ENCODE results near the gene AKAP12.
A peak's percentile ranks its signal among the peaks of the same experiment; 100 is the strongest.
"Not testable (repeated sequence)": the region's sequence is repeated elsewhere in the genome, so short reads cannot be mapped to it uniquely, and the experiment has no call there.

The AKAP12 gene

DNA sequence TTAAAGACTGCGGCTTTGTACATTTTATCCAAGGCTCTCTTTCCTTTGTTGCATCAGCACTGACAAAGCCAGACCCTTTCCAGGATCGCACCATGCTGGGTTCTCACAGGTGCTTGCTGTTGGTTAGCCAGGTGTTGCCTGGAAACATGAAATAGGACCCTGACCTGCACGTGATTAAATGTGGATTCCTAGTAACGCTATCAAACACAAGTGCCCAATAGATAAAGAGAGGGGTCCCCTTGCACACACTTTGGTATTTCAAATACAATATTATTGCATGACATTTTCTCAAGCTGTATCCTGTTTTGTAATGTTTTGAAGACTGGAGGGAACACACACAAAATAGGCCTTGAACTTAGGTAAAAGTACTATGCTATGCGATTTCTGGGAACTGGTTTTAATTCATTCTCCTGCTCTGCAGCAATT lies 73.3 kb downstream of the AKAP12 start:
- DNase-seq, result no peak

DNA sequence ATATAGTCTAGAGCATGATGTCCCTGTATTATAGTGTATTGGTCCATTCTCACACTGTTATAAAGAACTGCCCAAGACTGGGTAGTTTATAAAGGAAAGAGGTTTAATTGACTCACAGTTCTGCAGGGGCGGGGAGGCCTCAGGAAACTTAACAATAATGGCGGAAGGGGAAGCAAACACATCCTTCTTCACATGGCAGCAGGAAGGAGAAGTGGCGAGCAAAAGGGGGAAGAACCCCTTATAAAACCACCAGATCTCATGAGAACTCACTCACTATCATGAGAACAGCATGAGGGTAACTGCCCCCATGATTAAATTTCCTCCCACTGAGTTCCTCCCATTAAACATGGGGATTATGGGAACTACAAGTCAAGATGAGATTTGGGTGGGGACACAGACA lies 75.9 kb downstream of the AKAP12 start:
- not testable (repeated sequence) for DNase-seq

DNA sequence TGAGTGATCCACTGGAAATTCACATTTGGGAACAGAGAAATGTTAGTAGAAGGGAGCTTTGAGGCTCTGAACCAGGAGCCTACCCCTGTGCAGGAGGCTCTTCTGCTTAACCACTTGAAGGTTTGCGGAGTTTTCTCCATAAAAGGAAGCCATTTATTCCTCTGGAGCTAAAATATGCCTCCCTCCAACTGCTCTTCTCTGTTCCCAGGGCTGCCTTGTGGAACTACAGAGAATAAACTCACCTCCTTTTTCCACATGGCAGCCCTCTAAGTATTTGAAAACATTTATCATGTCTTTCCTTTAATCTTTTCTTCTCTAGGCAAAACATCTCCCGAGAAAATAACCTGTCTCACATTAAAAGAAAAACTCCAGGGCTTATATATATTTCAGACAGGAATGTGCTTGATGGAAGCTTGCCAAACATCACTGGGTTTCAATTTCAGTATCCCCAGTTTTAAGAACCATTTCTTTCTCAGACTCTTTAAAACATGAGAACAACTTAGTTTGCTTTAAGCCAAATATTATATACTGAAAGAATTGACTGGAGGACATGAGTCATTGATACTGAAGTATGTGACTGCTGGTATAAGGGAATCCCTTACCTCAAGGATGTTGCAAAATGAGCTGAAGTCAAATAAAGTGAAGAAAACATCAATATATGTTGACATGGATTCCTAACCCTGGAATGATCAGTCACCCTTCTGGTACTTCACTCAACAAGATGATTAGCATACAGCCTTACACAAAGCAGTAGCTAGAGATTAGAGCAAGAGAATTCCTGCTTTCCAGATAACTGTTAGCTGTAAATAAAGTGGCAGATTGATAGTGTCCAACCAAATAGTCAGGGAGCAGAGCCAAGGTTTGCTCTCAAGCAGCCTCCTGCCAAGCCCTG lies 77.6 kb downstream of the AKAP12 start:
- DNase-seq, result peak; percentile 78

DNA sequence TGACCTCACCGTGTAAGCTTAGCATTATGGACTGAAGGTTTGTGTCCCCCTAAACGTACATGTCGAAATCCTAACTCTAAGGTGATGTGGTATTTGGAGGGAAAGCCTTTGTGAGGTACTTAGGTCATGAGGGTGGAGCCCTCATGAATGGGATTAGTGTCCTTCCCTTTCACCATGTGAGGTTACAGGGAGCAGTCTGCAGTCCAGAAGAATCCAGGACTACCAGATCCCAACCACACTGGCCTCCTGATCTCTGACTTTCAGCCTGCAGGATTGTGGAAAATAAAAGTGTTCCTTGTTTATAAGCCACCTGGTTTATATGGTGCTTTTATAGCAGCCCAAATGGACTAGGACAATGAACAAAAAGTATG lies 78.2 kb downstream of the AKAP12 start:
- no peak for DNase-seq

- DNase-seq, result no peak
Measured at GRCh38 chr6:151320140-151320539, 80.4 kb downstream of the AKAP12 start.

DNA sequence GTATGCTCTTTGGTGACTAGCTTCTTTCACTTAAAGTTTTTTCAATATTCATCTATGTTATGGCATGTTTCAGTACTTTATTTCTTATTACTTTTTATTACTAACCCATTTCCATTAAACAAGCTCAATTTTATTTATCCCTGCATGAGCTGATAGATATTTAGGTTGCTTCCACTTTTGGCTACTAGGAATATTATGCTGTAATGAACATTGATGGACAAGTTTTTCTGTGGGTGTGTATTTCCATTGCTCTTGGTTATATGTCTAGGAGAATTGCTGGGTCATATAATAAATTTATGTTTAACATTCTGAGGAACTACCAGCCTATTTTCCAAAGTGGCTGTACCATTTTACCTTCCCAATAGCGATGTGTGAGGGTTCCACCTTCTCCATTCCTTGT lies 81.7 kb downstream of the AKAP12 start:
- no peak for DNase-seq

DNA sequence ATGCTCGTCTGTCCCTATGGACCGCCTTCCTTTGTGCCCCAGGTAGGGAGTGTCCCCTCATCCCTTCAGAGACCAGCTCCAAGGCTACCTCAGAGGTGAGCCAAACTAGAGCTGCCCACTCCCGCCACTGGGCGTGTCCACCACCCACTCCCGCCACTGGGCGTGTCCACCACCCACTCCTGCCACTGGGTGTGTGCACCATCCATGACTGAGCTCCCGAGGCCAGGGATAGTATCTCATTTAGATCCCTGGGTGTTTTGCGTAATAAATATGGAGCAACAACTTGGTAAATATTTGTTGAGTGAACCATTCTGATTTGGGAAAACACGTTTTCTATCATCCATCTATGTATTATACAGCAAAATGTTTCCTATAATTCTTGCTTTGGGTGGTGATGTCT lies 82.8 kb downstream of the AKAP12 start:
- no peak for DNase-seq

GRCh38 chr6:151323791-151324487 lies 84.2 kb downstream of the AKAP12 start:
- peak; percentile 90 for DNase-seq

- no peak for DNase-seq
Measured at GRCh38 chr6:151324488-151324825, 84.7 kb downstream of the AKAP12 start.

DNA sequence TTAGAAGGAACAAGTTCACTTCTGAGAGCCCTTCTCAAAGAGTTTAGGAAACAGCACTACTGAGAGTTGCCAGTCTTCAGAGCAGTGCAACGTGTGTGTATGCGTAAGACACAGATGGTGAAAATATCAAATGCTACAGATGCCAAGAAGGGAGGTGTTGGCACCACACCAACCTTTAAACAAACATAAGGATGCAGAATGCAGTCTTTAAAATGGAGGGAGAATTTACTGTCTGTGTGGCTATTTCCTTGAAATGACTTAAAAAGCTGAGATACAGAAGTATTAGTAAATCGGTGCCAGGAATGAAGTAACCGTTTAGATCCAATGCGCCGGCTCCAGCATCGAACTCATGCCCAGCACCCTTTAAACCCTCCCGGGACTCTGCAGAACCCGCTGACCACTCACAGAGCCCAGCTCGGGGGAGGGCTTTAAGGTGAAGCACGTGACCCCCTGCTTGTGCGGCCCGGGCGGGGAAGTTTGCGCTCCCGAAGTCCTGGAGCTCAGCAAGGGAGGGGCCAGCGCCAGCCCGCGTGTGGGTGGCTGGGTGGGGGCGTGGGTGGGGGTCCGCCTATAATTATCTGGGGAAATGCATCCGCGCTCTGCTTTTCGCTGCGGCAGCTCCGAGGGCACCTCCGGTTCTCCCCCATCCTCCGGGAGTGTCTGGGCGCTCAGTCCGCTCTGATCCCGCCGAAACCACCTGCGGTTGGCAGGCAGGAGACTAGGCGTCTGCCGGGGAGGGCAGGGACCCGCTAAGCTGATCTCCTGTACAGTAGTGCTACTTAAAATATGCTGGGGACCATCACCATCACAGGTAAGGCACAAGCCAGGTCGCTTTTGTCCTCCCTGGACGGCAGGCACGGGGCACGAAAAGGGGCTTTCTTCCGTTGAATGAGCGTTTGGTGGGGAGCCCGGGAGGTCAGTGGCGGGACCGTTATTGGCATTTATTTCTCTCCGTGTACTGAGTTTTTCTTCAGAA lies 85.6 kb downstream of the AKAP12 start:
- DNase-seq, result peak; percentile 78

GRCh38 chr6:151326116-151326825 lies 86.5 kb downstream of the AKAP12 start:
- no peak for DNase-seq

- no peak for DNase-seq
Measured at GRCh38 chr6:151327101-151327500, 87.3 kb downstream of the AKAP12 start.

DNA sequence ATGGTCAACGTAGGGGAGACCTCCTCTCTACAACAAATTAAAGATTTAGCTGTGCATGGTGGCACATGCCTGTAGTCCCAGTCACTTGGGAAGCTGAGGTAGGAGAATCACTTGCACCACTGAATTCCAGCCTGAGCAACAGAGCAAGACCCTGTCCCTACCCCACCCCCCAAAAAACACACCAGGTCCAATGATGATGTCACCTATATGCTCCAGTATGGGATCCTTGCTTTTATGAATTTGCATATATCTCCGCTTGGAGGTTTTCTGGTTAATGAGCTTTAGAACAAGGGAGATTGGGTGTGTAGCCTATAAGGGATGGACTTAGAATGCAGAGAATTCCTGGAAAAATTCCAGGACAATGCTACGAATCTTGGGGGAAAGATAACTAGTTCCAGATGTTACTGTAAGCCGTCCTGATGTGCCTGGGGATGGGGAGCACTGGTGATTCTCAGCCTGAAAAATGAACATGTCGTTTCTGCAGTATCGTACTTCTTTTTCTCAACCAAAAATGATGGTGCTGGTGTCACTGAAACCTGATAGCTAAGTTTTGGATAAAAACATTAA lies 90.4 kb downstream of the AKAP12 start:
- peak; percentile 46 for DNase-seq

GRCh38 chr6:151335930-151336329 lies 96.2 kb downstream of the AKAP12 start:
- DNase-seq, result no peak

DNA sequence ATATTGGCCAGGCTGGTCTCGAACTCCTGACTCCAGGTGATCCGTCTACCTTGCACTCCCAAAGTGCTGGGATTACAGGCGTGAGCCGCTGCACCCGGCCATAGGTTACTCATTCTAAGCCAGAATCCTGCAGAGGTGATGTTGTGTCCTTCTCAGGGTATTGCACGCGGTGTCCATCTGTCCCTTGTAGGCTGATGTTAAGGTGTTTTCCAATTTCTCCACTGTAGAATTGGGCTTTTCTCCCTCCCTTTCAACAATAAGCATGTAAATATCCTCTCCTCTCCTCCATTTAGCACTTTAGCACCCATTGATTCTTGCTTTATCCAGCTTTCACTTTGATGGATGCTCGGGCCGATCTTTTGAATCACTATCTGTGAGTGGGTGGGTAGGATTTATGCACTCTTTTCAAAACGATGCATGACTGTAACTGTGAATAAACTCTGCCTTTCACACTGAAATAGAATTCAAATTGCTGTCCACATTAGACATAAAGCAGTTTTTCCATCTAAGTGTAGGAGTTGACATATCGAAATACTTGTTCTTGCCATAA lies 99.0 kb downstream of the AKAP12 start:
- DNase-seq, result no peak

DNA sequence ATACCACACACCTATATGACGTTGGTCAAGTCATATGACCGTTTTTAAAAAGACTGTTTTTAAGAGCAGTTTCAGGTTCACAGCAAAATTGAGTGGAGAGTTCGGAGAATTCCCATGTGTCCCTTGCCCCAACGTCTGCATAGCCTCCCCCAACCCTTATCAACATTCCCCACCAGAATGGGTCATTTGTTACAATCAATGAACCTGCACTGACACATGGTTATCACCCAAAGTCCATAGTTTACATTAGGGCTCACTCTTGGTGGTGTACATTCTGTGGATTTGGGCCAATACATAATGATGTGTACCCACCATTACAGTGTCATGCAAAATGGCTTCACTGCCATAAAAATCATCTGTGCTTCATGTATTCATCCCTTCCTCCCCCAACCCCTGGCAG lies 99.6 kb downstream of the AKAP12 start:
- DNase-seq, result no peak

GRCh38 chr6:151340219-151340978 lies 100.6 kb downstream of the AKAP12 start:
- DNase-seq, result no peak

- no peak for DNase-seq
Measured at GRCh38 chr6:151341476-151342195, 101.9 kb downstream of the AKAP12 start.

GRCh38 chr6:151342750-151343149 lies 103.0 kb downstream of the AKAP12 start:
- DNase-seq, result not testable (repeated sequence)

DNA sequence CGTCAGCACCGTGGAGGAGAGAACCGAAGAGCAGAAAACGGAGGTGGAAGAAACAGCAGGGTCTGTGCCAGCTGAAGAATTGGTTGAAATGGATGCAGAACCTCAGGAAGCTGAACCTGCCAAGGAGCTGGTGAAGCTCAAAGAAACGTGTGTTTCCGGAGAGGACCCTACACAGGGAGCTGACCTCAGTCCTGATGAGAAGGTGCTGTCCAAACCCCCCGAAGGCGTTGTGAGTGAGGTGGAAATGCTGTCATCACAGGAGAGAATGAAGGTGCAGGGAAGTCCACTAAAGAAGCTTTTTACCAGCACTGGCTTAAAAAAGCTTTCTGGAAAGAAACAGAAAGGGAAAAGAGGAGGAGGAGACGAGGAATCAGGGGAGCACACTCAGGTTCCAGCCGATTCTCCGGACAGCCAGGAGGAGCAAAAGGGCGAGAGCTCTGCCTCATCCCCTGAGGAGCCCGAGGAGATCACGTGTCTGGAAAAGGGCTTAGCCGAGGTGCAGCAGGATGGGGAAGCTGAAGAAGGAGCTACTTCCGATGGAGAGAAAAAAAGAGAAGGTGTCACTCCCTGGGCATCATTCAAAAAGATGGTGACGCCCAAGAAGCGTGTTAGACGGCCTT lies 110.0 kb downstream of the AKAP12 start:
- DNase-seq, result peak; percentile 20

Data from HCEC 1CT (cell line).